Progenitor cell of endocrine pancreas (in vitro differentiated cells): ENCODE data around the gene TRIM41. TPM values are rescaled to one million over a fixed set of nuclear protein-coding genes. Genes with fewer than 3 reads are reported as not detected.
A peak's percentile ranks its signal among the peaks of the same experiment; 100 is the strongest.

Experiments
- DNase-seq: peaks from one replicate; pipeline ENCODE4 v3.0.0; 2021; ENCODE audit warnings: low spot score; ENCODE audit not compliant: unreplicated experiment
- H3K27ac Mint-ChIP-seq: 2 replicates; pipeline ENCODE4 v1.8.0; 2021; ENCODE audit warnings: mild to moderate bottlenecking, moderate library complexity, mixed read lengths
- H3K27me3 Mint-ChIP-seq: 2 replicates; pipeline ENCODE4 v1.8.0; 2021; ENCODE audit warnings: mixed read lengths
- H3K36me3 Mint-ChIP-seq: 2 replicates; pipeline ENCODE4 v1.8.0; 2022; ENCODE audit warnings: mixed read lengths; ENCODE audit not compliant: insufficient read depth
- H3K4me1 Mint-ChIP-seq: 2 replicates; pipeline ENCODE4 v1.8.0; 2021; ENCODE audit warnings: low read depth, mixed read lengths
- H3K4me3 Mint-ChIP-seq: 2 replicates; pipeline ENCODE4 v1.8.0; 2021; ENCODE audit warnings: low read depth, mild to moderate bottlenecking, moderate library complexity, mixed read lengths
- H3K9me3 Mint-ChIP-seq: 2 replicates; pipeline ENCODE4 v1.8.0; 2021; ENCODE audit warnings: low read depth, mixed read lengths
- total RNA-seq: library from RNA; stranded (reverse); gene quantifications from 2 replicates; pipeline ENCODE4 v1.2.1, GENCODE V29; 2021
- TF ChIP-seq, protein P1 (sequence below): fragments of 200-600 bp; sonication (generic); IDR thresholded peaks from one replicate; pipeline ENCODE4 v1.5.0; 2021; ENCODE audit warnings: antibody characterized with exemption, mild to moderate bottlenecking; ENCODE audit not compliant: unreplicated experiment

Gene TRIM41
- total RNA-seq, 1 donor from 2014 or later: 37.6 TPM

DNA sequence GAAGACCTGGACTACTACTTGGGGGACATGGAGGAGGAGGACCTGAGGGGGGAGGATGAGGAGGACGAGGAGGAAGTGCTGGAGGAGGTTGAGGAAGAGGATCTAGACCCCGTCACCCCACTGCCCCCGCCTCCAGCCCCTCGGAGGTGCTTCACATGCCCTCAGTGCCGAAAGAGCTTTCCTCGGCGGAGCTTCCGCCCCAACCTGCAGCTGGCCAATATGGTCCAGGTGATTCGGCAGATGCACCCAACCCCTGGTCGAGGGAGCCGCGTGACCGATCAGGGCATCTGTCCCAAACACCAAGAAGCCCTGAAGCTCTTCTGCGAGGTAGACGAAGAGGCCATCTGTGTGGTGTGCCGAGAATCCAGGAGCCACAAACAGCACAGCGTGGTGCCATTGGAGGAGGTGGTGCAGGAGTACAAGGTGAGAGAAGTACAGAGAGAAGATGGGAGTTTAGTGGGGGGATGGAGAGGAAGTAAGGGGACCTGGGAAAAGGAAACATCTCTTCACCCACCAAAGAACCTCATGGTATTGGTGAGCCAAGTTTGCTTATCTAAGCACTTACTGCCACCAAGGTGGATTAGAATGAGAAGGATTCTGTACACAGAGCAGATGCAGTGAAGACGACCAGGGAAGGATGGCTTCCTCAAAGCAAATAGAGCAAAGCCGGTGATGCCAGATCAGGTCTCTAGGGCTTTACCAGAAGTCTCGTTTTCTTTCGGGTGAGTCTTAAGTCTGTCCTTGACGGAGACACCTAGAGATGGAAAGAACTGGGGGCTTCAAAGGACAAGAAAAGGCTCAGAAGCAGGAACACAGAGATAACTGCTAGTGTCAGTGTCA is 1.5 kb downstream of the TRIM41 start:
- peak overlapping the region; percentile 100 for H3K27ac Mint-ChIP-seq
- TF ChIP-seq, protein P1, sequence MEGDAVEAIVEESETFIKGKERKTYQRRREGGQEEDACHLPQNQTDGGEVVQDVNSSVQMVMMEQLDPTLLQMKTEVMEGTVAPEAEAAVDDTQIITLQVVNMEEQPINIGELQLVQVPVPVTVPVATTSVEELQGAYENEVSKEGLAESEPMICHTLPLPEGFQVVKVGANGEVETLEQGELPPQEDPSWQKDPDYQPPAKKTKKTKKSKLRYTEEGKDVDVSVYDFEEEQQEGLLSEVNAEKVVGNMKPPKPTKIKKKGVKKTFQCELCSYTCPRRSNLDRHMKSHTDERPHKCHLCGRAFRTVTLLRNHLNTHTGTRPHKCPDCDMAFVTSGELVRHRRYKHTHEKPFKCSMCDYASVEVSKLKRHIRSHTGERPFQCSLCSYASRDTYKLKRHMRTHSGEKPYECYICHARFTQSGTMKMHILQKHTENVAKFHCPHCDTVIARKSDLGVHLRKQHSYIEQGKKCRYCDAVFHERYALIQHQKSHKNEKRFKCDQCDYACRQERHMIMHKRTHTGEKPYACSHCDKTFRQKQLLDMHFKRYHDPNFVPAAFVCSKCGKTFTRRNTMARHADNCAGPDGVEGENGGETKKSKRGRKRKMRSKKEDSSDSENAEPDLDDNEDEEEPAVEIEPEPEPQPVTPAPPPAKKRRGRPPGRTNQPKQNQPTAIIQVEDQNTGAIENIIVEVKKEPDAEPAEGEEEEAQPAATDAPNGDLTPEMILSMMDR: no peak
- peaks cover 6% of the 10 kb centered on the region for H3K36me3 Mint-ChIP-seq
- no peak for DNase-seq
- peak overlapping the region; percentile 98 for H3K4me3 Mint-ChIP-seq
- H3K9me3 Mint-ChIP-seq: no peaks in the 10 kb centered on the region
- H3K4me1 Mint-ChIP-seq: peaks cover 13% of the 10 kb centered on the region
- H3K27me3 Mint-ChIP-seq: peaks cover 6% of the 10 kb centered on the region

DNA sequence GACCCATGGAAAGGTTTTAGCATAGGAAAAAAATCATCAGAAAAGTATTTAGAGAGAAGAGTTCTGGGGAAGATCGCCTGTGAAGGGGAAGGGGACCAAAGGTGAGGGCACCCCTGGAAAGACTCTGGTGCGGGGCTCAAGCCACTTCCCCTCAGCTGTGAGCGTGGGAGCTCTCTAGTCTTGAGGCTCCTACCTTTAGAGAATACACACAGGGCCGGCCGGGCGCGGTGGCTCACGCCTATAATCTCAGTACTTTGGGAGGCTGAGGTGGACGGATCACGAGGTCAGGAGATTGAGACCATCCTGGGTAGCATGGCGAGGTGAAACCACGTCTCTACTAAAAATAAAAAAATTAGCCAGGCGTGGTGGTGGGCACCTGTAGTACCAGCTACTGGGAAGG is 6.9 kb downstream of the TRIM41 start:
- DNase-seq: no peak
- Mint-ChIP-seq H3K9me3 (no peaks in the 10 kb centered on the region), H3K4me1 (no peaks in the 10 kb centered on the region), H3K4me3 (no peak overlapping the region), H3K27ac (no peak overlapping the region), H3K36me3 (no peaks in the 10 kb centered on the region), H3K27me3 (no peaks in the 10 kb centered on the region)
- TF ChIP-seq, protein P1: no peak

DNA sequence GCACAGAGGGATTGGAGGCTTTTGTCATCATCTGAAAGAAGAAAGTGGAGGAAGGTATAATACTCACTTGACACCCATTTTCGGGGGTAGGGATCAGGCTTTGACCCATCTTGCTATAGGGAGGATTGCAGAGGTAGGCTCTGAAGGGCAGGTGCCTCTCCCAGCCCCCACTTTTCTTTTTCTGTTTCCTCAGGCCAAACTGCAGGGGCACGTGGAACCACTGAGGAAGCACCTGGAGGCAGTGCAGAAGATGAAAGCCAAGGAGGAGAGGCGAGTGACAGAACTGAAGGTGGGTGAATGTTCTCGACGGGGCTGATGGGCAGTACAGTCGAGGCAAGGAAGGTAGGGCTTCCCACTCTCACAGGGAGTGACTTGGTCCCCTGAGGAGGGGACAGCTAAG is 7.5 kb downstream of the TRIM41 start:
- DNase-seq: no peak
- Mint-ChIP-seq H3K4me3 (no peak overlapping the region), H3K27ac (peak overlapping the region; percentile 49), H3K9me3 (no peaks in the 10 kb centered on the region), H3K27me3 (no peaks in the 10 kb centered on the region), H3K4me1 (no peaks in the 10 kb centered on the region), H3K36me3 (no peaks in the 10 kb centered on the region)
- TF ChIP-seq, protein P1: no peak

DNA sequence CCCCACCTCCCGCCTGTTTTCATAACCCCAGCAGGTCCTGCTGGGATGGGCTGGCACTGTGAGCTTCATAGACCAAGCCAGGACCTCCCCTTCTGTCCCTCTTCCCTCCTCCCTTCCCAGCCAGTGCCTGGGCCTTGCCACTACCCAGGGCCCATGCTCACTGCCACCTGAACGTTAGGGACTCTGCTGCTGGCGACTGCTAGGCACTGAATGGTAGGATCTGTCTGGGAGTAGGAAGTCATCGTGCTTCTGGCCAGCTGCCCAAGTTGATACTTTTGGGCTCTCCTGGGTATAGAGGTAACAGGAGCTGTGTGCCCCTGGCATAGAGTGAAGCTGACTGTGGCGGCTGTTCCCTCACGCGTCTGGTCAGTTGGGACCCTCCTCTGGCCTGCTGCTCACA is 8.4 kb downstream of the TRIM41 start:
- Mint-ChIP-seq H3K4me3 (no peak overlapping the region), H3K4me1 (no peaks in the 10 kb centered on the region), H3K9me3 (no peaks in the 10 kb centered on the region)

DNA sequence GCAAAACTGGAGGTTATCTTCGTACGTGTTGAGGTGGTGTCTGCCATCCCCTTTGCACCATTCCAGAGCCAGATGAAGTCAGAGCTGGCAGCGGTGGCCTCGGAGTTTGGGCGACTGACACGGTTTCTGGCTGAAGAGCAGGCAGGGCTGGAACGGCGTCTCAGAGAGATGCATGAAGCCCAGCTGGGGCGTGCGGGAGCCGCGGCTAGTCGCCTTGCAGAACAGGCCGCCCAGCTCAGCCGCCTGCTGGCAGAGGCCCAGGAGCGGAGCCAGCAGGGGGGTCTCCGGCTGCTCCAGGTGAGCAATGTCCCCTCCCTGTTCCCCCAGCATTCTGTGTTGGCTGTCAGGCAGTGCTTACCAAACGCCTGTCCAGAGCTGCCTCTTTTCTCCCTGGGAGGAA is 9.5 kb downstream of the TRIM41 start:
- H3K27me3 Mint-ChIP-seq: no peaks in the 10 kb centered on the region

More for the DNA sequence above, 8.4 kb downstream of the TRIM41 start:
- H3K27ac Mint-ChIP-seq: no peak overlapping the region
- no peaks in the 10 kb centered on the region for H3K27me3 Mint-ChIP-seq
- peaks cover under 1% of the 10 kb centered on the region for H3K36me3 Mint-ChIP-seq
- no peak for DNase-seq
- TF ChIP-seq, protein P1: no peak

More for the DNA sequence above, 9.5 kb downstream of the TRIM41 start:
- DNase-seq: no peak
- TF ChIP-seq, protein P1: no peak
- peaks cover 8% of the 10 kb centered on the region for H3K36me3 Mint-ChIP-seq
- H3K9me3 Mint-ChIP-seq: no peaks in the 10 kb centered on the region
- no peaks in the 10 kb centered on the region for H3K4me1 Mint-ChIP-seq
- no peak overlapping the region for H3K27ac Mint-ChIP-seq
- no peak overlapping the region for H3K4me3 Mint-ChIP-seq
